HG03108 (cell line): ENCODE measurements around the gene EBF3.

Experiments
- ATAC-seq: cut with Tn5 transposase; IDR thresholded peaks from one replicate; pipeline ENCODE4 v1.9.1; 2021; ENCODE audit warnings: moderate library complexity; ENCODE audit not compliant: unreplicated experiment

The EBF3 gene

GRCh38 chr10:129894698-129895097 is 69.4 kb downstream of the EBF3 start:
- ATAC-seq = no peak

GRCh38 chr10:129893104-129894089 is 70.7 kb downstream of the EBF3 start:
- no peak for ATAC-seq

GRCh38 chr10:129892548-129893052 is 71.5 kb downstream of the EBF3 start:
- ATAC-seq = no peak

- ATAC-seq = no peak
Measured at GRCh38 chr10:129891806-129892205, 72.3 kb downstream of the EBF3 start.

GRCh38 chr10:129890170-129890569 is 73.9 kb downstream of the EBF3 start:
- ATAC-seq = no peak

- no peak for ATAC-seq
Measured at GRCh38 chr10:129888784-129889616, 75.1 kb downstream of the EBF3 start.

- no peak for ATAC-seq
Measured at GRCh38 chr10:129887986-129888783, 75.9 kb downstream of the EBF3 start.

GRCh38 chr10:129887381-129887905 is 76.6 kb downstream of the EBF3 start:
- ATAC-seq = no peak

- ATAC-seq = no peak
Measured at GRCh38 chr10:129886263-129886662, 77.8 kb downstream of the EBF3 start.

- no peak for ATAC-seq
Measured at GRCh38 chr10:129885526-129885925, 78.5 kb downstream of the EBF3 start.

GRCh38 chr10:129884398-129885078 is 79.5 kb downstream of the EBF3 start:
- ATAC-seq = no peak

- no peak for ATAC-seq
Measured at GRCh38 chr10:129883626-129884397, 80.3 kb downstream of the EBF3 start.

- ATAC-seq = no peak
Measured at GRCh38 chr10:129883029-129883428, 81.0 kb downstream of the EBF3 start.

- no peak for ATAC-seq
Measured at GRCh38 chr10:129882291-129883010, 81.6 kb downstream of the EBF3 start.

- no peak for ATAC-seq
Measured at GRCh38 chr10:129881641-129882040, 82.4 kb downstream of the EBF3 start.

GRCh38 chr10:129880191-129880870 is 83.7 kb downstream of the EBF3 start:
- no peak for ATAC-seq

GRCh38 chr10:129879655-129880054 is 84.4 kb downstream of the EBF3 start:
- no peak for ATAC-seq

GRCh38 chr10:129878835-129879234 is 85.2 kb downstream of the EBF3 start:
- no peak for ATAC-seq
